GM18861 (cell line): ENCODE measurements around the gene RAB11FIP3.

Source experiments
- ATAC-seq: cut with Tn5 transposase; IDR thresholded peaks from one replicate; pipeline ENCODE4 v1.9.1; 2021; ENCODE audit not compliant: unreplicated experiment

Gene RAB11FIP3

DNA sequence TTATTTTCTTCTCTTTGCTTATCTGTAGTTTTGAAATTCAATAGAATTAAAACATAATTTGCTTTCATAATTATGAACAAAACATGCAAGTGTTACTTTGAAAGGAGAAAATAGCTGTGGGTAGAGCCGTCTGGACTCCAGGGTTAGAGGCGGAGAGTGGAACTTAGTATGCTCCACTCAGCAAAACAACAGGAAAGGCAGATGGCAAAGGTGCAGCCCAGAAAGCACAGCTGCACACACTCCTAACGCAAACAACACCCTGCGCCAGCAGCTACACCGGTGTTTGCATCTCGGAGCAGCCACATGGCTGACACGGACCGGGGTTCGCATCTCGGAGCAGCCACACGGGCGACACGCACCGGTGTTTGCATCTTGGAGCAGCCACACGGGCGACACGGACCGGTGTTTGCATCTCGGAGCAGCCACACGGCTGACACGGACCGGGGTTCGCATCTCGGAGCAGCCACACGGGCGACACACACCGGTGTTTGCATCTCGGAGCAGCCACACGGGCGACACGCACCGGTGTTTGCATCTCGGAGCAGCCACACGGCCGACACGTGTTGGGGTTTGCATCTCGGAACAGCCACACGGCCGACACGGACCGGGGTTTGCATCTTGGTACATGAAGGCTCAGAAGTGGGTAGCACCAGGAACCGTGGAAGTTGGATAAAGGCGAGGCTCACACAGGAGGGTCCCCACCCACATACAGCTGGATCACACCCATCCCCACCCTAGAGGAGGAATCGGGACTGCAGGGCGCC, 89.9 kb downstream of the RAB11FIP3 start:
- ATAC-seq, result no peak

- ATAC-seq, result no peak
Observed at GRCh38 chr16:515939-516226, 90.4 kb downstream of the RAB11FIP3 start.

DNA sequence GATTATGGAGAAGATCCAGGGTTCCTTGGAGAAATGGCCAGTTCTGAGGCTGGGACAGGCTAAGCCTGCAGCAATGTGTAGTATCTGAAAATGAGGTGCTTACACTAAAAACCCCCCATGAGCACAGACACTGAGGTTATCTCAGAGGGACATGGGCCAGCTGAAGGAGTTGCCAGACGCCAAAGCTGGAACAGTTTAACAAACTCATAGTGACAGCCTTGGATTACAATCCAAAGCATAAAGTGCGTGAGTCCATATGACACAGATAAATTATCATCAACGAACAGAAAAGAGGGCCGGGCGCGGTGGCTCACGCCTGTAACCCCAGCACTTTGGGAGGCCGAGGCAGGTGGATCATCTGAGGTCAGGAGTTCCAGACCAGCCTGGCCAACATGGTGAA, 90.9 kb downstream of the RAB11FIP3 start:
- ATAC-seq, result no peak

GRCh38 chr16:518858-519257, 93.4 kb downstream of the RAB11FIP3 start:
- ATAC-seq, result no peak

GRCh38 chr16:519425-519824, 94.0 kb downstream of the RAB11FIP3 start:
- ATAC-seq, result no peak

- no peak for ATAC-seq
Observed at GRCh38 chr16:519841-520687, 94.6 kb downstream of the RAB11FIP3 start.

- ATAC-seq, result no peak
Observed at GRCh38 chr16:520847-521246, 95.4 kb downstream of the RAB11FIP3 start.

GRCh38 chr16:521381-522210, 96.1 kb downstream of the RAB11FIP3 start:
- no peak for ATAC-seq

DNA sequence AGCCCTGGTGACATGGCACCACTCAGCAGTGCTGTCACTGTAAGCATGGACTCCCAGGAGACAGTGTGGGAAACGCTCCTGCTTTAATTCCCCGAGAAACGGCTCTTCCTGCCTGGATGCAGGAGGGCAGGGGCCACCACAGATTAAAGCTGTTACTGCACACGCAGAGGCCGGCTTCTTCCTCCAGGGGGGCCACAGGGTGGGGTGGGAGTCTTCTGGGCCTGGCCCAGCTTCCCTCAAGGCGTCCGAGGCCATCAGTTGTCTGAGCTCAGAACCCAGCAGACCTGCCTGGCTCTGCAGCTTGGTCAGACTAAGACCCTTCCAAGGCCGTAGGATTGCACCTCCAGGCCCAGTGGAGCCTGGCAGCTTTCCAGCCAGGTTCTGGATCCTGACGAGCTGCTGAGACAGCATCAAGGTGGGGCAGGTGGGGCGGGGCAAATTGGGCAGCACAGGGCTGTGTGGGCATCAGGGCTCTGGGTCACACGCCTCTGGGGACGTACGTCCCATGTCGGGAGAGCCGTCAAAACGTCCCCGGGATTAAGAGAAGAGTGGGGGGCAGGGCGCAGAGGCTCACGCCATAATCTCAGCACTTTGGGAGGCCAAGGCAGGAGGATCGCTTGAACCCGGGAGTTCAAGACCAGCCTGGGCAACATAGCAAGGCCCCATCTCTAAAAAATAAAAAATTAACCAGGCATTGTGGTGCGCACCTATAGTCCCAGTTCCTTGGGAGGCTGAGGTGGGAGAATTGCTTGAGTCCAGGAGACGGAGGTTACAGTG, 97.1 kb downstream of the RAB11FIP3 start:
- ATAC-seq, result no peak

GRCh38 chr16:523097-523741, 97.8 kb downstream of the RAB11FIP3 start:
- no peak for ATAC-seq

- no peak for ATAC-seq
Observed at GRCh38 chr16:524274-525040, 99.0 kb downstream of the RAB11FIP3 start.

DNA sequence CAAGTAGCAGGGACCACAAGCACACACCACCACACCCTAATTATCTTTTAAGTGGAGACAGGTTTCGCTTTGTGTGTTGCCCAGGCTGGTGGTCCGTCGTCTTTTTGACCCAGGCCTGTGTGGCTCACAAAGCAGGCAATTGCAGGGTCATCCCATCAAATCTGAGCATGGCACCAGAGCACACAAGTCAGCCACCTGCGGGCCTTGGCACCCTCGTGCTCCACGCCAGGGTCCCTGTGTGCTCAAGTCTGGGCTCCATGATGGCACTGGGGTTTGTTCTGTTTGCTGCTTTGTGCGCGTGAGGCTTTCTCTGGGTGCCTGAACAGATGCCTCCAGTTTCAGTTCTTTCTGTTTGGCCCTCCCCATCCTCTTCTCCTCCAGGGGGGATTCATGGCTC, 99.7 kb downstream of the RAB11FIP3 start:
- no peak for ATAC-seq

DNA sequence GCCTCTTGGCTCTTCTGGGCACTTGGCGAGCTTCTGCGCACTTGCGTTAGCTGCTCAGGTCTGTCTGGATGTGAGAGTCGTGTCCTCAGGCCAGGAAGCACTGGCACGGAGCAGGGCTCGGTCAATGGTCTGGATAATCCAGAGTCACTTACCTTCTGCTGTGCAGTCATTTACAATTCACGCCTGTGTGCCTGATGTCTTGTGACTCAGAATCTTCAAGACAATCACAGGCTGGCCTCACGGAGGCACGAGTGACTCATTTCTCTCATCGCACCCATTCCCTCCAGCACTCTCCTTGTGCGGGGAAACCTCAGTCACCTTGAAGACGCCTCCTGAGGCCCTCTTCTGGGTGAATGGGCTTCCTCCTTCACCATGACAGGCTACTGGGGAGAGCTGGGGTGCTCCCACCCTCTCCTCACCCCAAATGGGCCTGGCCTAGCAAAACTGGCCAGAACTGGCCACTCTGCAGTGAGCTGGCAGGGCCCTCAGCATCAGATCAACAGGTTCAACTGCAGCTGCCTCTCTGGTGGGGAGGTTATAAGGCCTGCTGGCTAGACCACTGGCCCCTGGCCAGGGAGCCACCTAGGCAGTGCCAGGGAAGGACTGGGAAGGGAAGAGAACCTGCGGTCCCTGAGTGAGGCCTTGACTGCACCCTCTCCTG, 100.2 kb downstream of the RAB11FIP3 start:
- no peak for ATAC-seq

DNA sequence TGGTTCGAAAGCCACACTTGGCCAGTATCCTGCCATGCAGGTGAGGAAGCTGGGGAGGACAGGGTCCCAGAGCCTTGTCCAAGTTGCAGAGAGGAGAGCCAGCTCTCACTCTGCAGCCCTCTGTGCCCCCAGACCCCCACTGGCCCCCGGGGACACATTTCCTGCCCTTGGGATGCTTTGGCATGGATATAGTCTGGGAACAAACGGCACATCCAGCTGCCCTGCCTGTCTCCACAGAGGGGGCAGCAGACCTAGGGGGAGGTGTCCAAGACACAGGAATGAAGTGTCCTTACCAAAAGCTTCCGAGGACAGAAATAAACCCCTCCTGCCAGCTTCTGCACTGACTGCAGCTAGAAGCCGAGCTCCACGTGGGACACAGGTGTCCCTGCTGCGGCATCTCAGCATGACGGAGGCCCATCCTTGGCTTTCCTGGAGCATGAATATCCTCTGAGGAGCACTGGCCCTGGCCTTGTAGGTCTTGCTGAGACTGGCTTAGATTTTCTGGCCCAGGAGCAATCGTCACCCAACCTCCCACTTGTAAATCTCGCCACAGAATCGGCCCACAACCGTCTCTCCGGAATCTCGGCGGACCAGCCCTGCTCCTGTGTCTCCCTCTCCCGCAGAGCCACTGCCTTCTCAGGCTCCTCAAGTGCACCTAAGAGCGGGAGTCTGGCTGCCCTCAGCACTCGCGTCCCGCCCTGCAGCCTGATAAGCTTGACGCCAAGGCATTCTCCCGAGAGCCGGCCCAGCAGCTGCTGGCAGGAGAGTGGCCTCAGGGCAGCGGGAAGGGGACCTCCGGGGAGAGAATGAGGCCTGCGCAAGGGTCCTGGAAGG, 100.9 kb downstream of the RAB11FIP3 start:
- no peak for ATAC-seq

- ATAC-seq, result peak; percentile 52
Observed at GRCh38 chr16:527015-527903, 101.8 kb downstream of the RAB11FIP3 start, which contains the start of gene CAPN15. CAPN15 (plus strand) TSS chr16:527712; CDS start chr16:546839, 19,127 bp downstream.

- peak; percentile 14 for ATAC-seq
Observed at GRCh38 chr16:528111-529011, 102.9 kb downstream of the RAB11FIP3 start.
